SK-N-SH (cell line): ENCODE results near the gene AVPR1A. TPM values are rescaled to one million over a fixed set of nuclear protein-coding genes. Genes with fewer than 3 reads are reported as not detected.

Experiments used
- CTCF ChIA-PET: fragments of 300-600, 350-600 bp; formaldehyde crosslinking; extraction: SDS; loops from one replicate; lab custom pipeline; 2021; lab: Yijun Ruan, JAX
- POLR2A ChIA-PET: fragments of 350-600 bp; sonication (Branson Sonifier 250); formaldehyde crosslinking; extraction: SDS; loops from one replicate; lab custom pipeline; 2020; ENCODE audit warnings: antibody characterized with exemption, inconsistent platforms; lab: Yijun Ruan, JAX
- DNase-seq: peaks from one replicate; pipeline ENCODE4 v3.0.0; 2012
- H2AFZ ChIP-seq: fragments of 200-600 bp; sonication (generic); 2 replicates; pipeline ENCODE4 v1.8.1; 2016; ENCODE audit warnings: antibody characterized with exemption, mild to moderate bottlenecking, low read depth
- H3F3A ChIP-seq: fragments of 200-600 bp; sonication (generic); replicated peaks from 2 replicates; pipeline ENCODE3; 2016; ENCODE audit warnings: antibody characterized with exemption, mild to moderate bottlenecking; ENCODE audit not compliant: insufficient read depth
- H3K27ac ChIP-seq, 2 experiments: fragments of 200-500 bp in 1 of 2; fragments of 200-600 bp in 1 of 2; sonication (Bioruptor generic) in 1 of 2; sonication (generic), shearing (Covaris generic) in 1 of 2; 2 replicates each; pipeline versions ENCODE4 v1.5.1 to v1.6.1; 2014 to 2016; ENCODE audit warnings: low read depth in 2 of 2, inconsistent platforms in 1 of 2, low read length in 1 of 2, mild to moderate bottlenecking in 1 of 2, mixed read lengths in 1 of 2
- H3K27me3 ChIP-seq: fragments of 200-600 bp; sonication (generic), shearing (Covaris generic); 2 replicates; pipeline ENCODE4 v1.6.1; 2016; ENCODE audit warnings: mixed run types; ENCODE audit not compliant: insufficient read depth
- H3K36me3 ChIP-seq, 2 experiments: fragments of 200-500 bp in 1 of 2; fragments of 200-600 bp in 1 of 2; sonication (Bioruptor generic) in 1 of 2; sonication (generic) in 1 of 2; replicated peaks in 1 of 2; 2 replicates each; pipeline versions ENCODE3 to v1.5.1; 2014 to 2016; ENCODE audit warnings: low read length in 1 of 2, mild to moderate bottlenecking in 1 of 2; ENCODE audit not compliant: insufficient read depth in 2 of 2, control insufficient read depth in 1 of 2
- H3K4me1 ChIP-seq, 2 experiments: fragments of 200-500 bp in 1 of 2; fragments of 200-600 bp in 1 of 2; sonication (Bioruptor generic) in 1 of 2; sonication (generic), shearing (Covaris generic) in 1 of 2; 2 replicates each; pipeline versions ENCODE4 v1.5.1 to v1.6.1; 2014 to 2016; ENCODE audit warnings: low read depth in 1 of 2, low read length in 1 of 2, mixed run types in 1 of 2; ENCODE audit not compliant: insufficient read depth in 2 of 2, control insufficient read depth in 1 of 2
- H3K4me2 ChIP-seq: fragments of 200-600 bp; sonication (generic), shearing (Covaris generic); 2 replicates; pipeline ENCODE4 v1.6.1; 2017; ENCODE audit warnings: mixed run types
- H3K4me3 ChIP-seq, 2 experiments: fragments of 200-500 bp in 1 of 2; fragments of 200-600 bp in 1 of 2; sonication (Bioruptor generic) in 1 of 2; sonication (generic), shearing (Covaris generic) in 1 of 2; 2 replicates each; pipeline versions ENCODE4 v1.5.1 to v1.8.1; 2014 to 2016; ENCODE audit warnings: low read depth in 2 of 2, inconsistent platforms in 1 of 2, low read length in 1 of 2, mild to moderate bottlenecking in 1 of 2, mixed read lengths in 1 of 2, moderate library complexity in 1 of 2
- H3K79me2 ChIP-seq: fragments of 200-600 bp; sonication (generic); 2 replicates; pipeline ENCODE4 v1.8.1; 2017; ENCODE audit warnings: mild to moderate bottlenecking; ENCODE audit not compliant: insufficient read depth
- H3K9ac ChIP-seq: fragments of 200-600 bp; sonication (generic); 2 replicates; pipeline ENCODE4 v1.6.1; 2017; ENCODE audit warnings: mixed run types
- H3K9me2 ChIP-seq: fragments of 200-600 bp; sonication (generic); 2 replicates; pipeline ENCODE4 v1.6.1; 2017; ENCODE audit warnings: mixed run types
- H3K9me3 ChIP-seq: fragments of 200-600 bp; sonication (generic); 2 replicates; pipeline ENCODE4 v1.6.1; 2017; ENCODE audit warnings: mixed run types, mild to moderate bottlenecking, moderate library complexity
- H4K20me1 ChIP-seq: fragments of 200-600 bp; sonication (generic); 2 replicates; pipeline ENCODE4 v1.6.1; 2017; ENCODE audit warnings: mild to moderate bottlenecking, mixed run types; ENCODE audit not compliant: insufficient read depth
- EP300 ChIP-seq, 2 experiments: IDR thresholded peaks; 2 replicates each; pipeline versions ENCODE4 v1.4.0 to v1.6.1; 2012; ENCODE audit warnings: borderline replicate concordance in 1 of 2, low read depth in 1 of 2, low read length in 1 of 2
- FOXM1 ChIP-seq: IDR thresholded peaks from 2 replicates; pipeline ENCODE4 v1.4.0; 2012; ENCODE audit warnings: low read depth, mild to moderate bottlenecking
- GABPA ChIP-seq: IDR thresholded peaks from 2 replicates; pipeline ENCODE4 v1.4.0; 2012; ENCODE audit warnings: low read depth, mild to moderate bottlenecking
- JUND ChIP-seq: IDR thresholded peaks from 2 replicates; pipeline ENCODE4 v1.4.0; 2012
- POLR2AphosphoS5 ChIP-seq: IDR thresholded peaks from 2 replicates; pipeline ENCODE4 v1.6.1; 2012; ENCODE audit warnings: low read depth, low read length
- RAD21 ChIP-seq: IDR thresholded peaks from 2 replicates; pipeline ENCODE4 v1.6.1; 2012; ENCODE audit warnings: mild to moderate bottlenecking, low read length
- RXRA ChIP-seq: IDR thresholded peaks from 2 replicates; pipeline ENCODE4 v1.4.0; 2012; ENCODE audit warnings: low read depth, mild to moderate bottlenecking, borderline replicate concordance
- SMC3 ChIP-seq: IDR thresholded peaks from 2 replicates; pipeline ENCODE4 v1.6.1; 2012; ENCODE audit warnings: low read depth, low read length, improper control_type of control experiment
- TAF1 ChIP-seq: IDR thresholded peaks from 2 replicates; pipeline ENCODE4 v1.6.1; 2012; ENCODE audit warnings: low read depth, mild to moderate bottlenecking, low read length, moderate library complexity, borderline replicate concordance
- TEAD4 ChIP-seq: IDR thresholded peaks from 2 replicates; pipeline ENCODE4 v1.4.0; 2012; ENCODE audit warnings: mild to moderate bottlenecking, borderline replicate concordance; ENCODE audit not compliant: insufficient read depth
- whole genome bisulfite sequencing: methylation state at CpG from one replicate; pipeline ENCODE4 v1.1.6; 2017; ENCODE audit warnings: low lambda C conversion rate; 5-methylcytosine and 5-hydroxymethylcytosine counted together
- polyA plus RNA-seq, 3 experiments: library from polyadenylated mRNA; depleted of rRNA; stranded (reverse); fragments of >200 nt; gene quantifications; 2 replicates each; pipeline ENCODE4 v1.2.3, GENCODE V29; 2012
- TF ChIP-seq, protein P1 (sequence below): IDR thresholded peaks from 2 replicates; pipeline ENCODE4 v1.4.0; 2012; ENCODE audit warnings: low read depth
- TF ChIP-seq, protein P2 (sequence below): IDR thresholded peaks from 2 replicates; pipeline ENCODE4 v1.4.0; 2012; ENCODE audit warnings: low read depth, borderline replicate concordance
- TF ChIP-seq, protein P3 (sequence below): fragments of 200-600 bp; sonication (generic); IDR thresholded peaks from 2 replicates; pipeline ENCODE4 v1.6.1; 2017; ENCODE audit warnings: antibody characterized with exemption, mild to moderate bottlenecking, moderate library complexity
- TF ChIP-seq, protein P4 (sequence below): IDR thresholded peaks from 2 replicates; pipeline ENCODE4 v1.6.1; 2012; ENCODE audit warnings: mild to moderate bottlenecking, low read depth, low read length, moderate library complexity

The AVPR1A gene
- polyA plus RNA-seq, 1 of the 3 experiments (the other 2 are of a cell fraction): not detected

DNA sequence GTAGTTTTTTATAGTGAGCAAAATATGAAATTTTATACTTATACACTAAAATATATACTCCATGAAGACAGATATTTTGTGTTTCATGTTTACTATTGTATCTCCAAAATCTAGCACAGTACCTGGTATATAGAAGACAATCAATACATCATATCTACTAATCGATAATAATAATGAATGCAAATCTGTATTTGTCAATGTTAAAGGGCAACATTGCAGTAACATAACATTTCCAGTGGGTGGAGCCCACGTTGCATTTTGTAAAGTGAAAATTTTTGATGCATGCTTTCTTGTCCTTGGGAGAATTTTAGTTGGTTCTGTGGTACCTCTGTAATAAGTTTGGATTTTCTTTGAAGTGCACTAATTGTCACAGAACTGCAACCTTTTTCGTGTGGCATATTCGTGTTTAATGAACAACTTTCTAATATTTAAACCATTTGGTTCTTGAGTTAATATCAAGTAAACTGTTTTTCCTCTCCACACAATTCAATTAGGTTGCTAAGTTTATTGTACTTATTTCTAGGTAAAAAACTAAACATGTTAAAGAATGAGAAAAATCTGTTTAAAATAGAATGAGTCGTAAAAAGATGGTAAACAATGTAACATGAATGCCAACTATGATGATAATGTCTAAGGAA, 47.4 kb downstream of the AVPR1A start:
- 2% methylated on average over 5 of the region's 5 CpGs for WGBS
- TF ChIP-seq RAD21 (peak; percentile 73), TAF1 (no peak), SMC3 (peak; percentile 40)
- TF ChIP-seq, protein P1, sequence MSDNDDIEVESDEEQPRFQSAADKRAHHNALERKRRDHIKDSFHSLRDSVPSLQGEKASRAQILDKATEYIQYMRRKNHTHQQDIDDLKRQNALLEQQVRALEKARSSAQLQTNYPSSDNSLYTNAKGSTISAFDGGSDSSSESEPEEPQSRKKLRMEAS: no peak
- TF ChIP-seq, protein P2, sequence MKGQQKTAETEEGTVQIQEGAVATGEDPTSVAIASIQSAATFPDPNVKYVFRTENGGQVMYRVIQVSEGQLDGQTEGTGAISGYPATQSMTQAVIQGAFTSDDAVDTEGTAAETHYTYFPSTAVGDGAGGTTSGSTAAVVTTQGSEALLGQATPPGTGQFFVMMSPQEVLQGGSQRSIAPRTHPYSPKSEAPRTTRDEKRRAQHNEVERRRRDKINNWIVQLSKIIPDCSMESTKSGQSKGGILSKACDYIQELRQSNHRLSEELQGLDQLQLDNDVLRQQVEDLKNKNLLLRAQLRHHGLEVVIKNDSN: no peak
- TF ChIP-seq, protein P3, sequence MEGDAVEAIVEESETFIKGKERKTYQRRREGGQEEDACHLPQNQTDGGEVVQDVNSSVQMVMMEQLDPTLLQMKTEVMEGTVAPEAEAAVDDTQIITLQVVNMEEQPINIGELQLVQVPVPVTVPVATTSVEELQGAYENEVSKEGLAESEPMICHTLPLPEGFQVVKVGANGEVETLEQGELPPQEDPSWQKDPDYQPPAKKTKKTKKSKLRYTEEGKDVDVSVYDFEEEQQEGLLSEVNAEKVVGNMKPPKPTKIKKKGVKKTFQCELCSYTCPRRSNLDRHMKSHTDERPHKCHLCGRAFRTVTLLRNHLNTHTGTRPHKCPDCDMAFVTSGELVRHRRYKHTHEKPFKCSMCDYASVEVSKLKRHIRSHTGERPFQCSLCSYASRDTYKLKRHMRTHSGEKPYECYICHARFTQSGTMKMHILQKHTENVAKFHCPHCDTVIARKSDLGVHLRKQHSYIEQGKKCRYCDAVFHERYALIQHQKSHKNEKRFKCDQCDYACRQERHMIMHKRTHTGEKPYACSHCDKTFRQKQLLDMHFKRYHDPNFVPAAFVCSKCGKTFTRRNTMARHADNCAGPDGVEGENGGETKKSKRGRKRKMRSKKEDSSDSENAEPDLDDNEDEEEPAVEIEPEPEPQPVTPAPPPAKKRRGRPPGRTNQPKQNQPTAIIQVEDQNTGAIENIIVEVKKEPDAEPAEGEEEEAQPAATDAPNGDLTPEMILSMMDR: peak; percentile 81
- H3K9ac ChIP-seq: no peak overlapping the region
- no peak overlapping the region for H2AFZ ChIP-seq
- H3K4me2 ChIP-seq: no peak overlapping the region
- H3K27ac ChIP-seq: no peak overlapping the region
- no peaks in the 10 kb centered on the region for H3K9me2 ChIP-seq
- peaks cover 19% of the 10 kb centered on the region; the same call in 1 of the 2 replicates for H3K27me3 ChIP-seq
- ChIA-PET CTCF (interaction anchor here (0.7 to 1.6 kb wide), 2 partner anchors 19 to 698 kb away, joined by 3 read pairs; no protein-coding TSS in a partner anchor), POLR2A (no interaction called here)
- no peak overlapping the region for H3K4me3 ChIP-seq
- no peaks in the 10 kb centered on the region for H3K79me2 ChIP-seq
- H3F3A ChIP-seq: no peaks in the 10 kb centered on the region
- no peaks in the 10 kb centered on the region for H3K4me1 ChIP-seq
- no peaks in the 10 kb centered on the region for H3K36me3 ChIP-seq
- DNase-seq: peak; percentile 8
- H3K9me3 ChIP-seq: no peaks in the 10 kb centered on the region
- no peaks in the 10 kb centered on the region for H4K20me1 ChIP-seq

DNA sequence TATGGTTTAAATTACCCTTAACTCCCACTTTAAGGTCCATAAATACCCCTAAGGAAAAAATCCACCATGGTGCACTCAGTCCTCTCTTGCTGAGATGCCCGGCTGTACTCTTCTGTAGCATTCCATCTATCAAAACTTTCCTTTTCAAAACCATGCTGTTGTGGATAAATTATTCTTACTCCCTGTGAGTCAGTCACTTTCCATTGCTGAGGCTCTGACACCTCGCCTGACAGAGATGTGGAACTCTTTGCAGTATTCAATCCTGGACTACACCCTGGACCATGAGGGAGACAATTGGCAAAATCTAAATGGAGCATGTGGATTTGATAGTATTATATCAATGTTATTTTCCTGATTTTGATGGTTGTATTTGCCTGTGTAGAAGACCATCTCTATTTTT, 49.1 kb downstream of the AVPR1A start:
- no peak overlapping the region for H3K4me2 ChIP-seq
- H4K20me1 ChIP-seq: no peaks in the 10 kb centered on the region
- H3K79me2 ChIP-seq: no peaks in the 10 kb centered on the region
- WGBS: 0% methylated on average over 2 of the region's 2 CpGs
- no peak overlapping the region for H2AFZ ChIP-seq
- H3K9ac ChIP-seq: no peak overlapping the region
- ChIA-PET CTCF (no interaction called here), POLR2A (no interaction called here)
- no peaks in the 10 kb centered on the region for H3K36me3 ChIP-seq
- TF ChIP-seq GABPA: no peak
- no peak for TF ChIP-seq RXRA
- TF ChIP-seq POLR2AphosphoS5: no peak
- no peak for TF ChIP-seq EP300 (IDR thresholded peaks at IDR 0.05; ENCODE audit: borderline replicate concordance in 1 of 2, low read depth in 1 of 2, low read length in 1 of 2)
- TF ChIP-seq JUND: no peak
- no peak for TF ChIP-seq FOXM1
- TF ChIP-seq TEAD4: no peak
- TF ChIP-seq, protein P4, sequence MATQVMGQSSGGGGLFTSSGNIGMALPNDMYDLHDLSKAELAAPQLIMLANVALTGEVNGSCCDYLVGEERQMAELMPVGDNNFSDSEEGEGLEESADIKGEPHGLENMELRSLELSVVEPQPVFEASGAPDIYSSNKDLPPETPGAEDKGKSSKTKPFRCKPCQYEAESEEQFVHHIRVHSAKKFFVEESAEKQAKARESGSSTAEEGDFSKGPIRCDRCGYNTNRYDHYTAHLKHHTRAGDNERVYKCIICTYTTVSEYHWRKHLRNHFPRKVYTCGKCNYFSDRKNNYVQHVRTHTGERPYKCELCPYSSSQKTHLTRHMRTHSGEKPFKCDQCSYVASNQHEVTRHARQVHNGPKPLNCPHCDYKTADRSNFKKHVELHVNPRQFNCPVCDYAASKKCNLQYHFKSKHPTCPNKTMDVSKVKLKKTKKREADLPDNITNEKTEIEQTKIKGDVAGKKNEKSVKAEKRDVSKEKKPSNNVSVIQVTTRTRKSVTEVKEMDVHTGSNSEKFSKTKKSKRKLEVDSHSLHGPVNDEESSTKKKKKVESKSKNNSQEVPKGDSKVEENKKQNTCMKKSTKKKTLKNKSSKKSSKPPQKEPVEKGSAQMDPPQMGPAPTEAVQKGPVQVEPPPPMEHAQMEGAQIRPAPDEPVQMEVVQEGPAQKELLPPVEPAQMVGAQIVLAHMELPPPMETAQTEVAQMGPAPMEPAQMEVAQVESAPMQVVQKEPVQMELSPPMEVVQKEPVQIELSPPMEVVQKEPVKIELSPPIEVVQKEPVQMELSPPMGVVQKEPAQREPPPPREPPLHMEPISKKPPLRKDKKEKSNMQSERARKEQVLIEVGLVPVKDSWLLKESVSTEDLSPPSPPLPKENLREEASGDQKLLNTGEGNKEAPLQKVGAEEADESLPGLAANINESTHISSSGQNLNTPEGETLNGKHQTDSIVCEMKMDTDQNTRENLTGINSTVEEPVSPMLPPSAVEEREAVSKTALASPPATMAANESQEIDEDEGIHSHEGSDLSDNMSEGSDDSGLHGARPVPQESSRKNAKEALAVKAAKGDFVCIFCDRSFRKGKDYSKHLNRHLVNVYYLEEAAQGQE: no peak
- H3K27ac ChIP-seq: no peak overlapping the region
- H3F3A ChIP-seq: no peaks in the 10 kb centered on the region
- no peaks in the 10 kb centered on the region for H3K4me1 ChIP-seq
- no peak overlapping the region for H3K4me3 ChIP-seq
- H3K9me2 ChIP-seq: no peaks in the 10 kb centered on the region
- H3K27me3 ChIP-seq: peaks cover 10% of the 10 kb centered on the region; the same call in 1 of the 2 replicates
- H3K9me3 ChIP-seq: no peaks in the 10 kb centered on the region
- no peak for DNase-seq
